Measurements from ENCODE around the gene CXCR5.
A peak's percentile ranks its signal among the peaks of the same experiment; 100 is the strongest.

CXCR5 gene

DNA sequence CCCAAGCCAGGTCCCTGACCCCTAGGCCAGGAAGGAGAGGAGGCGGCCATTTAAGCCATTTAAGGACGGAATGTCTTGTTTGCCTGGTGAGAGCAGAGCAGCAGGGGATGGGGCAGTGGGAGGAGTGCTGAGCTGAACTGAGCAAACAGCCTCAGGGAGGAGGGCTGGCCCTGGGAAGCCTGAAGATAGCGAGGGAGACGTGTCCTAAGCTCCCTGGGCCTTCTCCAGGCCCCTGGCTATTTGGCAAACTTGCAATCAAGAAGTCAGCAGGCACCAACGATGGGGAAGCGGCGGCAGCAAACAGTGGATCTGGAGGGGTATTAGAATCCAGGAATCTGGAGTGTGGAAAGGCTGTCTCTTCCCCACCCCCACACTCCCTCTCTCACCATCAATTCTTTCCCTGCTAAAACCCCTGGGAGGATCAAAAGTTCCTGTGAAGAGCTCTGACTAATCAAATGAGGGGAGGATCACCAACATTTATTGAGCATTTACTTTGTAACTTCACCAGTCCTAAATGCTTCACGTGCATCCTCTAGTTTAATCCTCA lies 33.2 kb downstream of the CXCR5 start:
- DNase-seq, result no peak
- no peak for TF ChIP-seq POLR2A (IDR thresholded peaks at IDR 0.05; ENCODE audit: low read length)
- no peak for TF ChIP-seq GATA1 (IDR thresholded peaks at IDR 0.05; ENCODE audit: low read depth, low read length)

DNA sequence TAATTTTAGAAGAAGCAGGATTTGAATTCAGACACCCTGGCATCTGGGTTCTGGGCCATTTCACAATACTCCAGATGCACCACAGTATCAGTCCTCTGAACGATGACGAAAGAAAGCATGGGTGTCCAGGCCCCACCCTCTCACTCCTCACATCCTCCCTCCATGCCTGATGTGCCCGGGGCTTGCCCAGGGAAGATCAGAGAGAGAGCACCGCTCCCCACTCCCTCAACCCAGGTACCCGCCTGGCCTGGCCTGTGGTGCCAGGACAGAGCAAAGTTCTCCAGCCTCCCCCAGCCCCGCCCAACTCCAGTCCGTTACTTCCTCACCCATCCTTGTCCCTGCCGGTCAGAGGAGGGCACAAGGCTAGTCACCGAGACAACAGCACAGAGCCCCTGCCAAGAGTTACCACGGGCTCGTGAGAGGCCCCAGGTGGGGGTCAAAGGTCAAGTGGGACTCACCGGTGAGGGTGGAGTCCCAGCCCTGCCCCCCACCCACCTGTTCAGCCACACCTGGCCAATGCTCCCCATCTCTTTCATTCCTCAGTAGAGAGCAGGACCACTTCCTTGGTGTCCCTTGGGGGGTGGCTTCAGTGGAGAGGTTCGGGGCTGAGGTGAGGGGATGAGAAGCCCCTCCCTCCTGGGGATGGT lies 33.9 kb downstream of the CXCR5 start:
- TF ChIP-seq GATA1 (IDR thresholded peaks at IDR 0.05; ENCODE audit: low read depth, low read length) (no peak), POLR2A (IDR thresholded peaks at IDR 0.05; ENCODE audit: low read length) (no peak)
- peak in 1 of 2 experiments; percentile 53 for DNase-seq

DNA sequence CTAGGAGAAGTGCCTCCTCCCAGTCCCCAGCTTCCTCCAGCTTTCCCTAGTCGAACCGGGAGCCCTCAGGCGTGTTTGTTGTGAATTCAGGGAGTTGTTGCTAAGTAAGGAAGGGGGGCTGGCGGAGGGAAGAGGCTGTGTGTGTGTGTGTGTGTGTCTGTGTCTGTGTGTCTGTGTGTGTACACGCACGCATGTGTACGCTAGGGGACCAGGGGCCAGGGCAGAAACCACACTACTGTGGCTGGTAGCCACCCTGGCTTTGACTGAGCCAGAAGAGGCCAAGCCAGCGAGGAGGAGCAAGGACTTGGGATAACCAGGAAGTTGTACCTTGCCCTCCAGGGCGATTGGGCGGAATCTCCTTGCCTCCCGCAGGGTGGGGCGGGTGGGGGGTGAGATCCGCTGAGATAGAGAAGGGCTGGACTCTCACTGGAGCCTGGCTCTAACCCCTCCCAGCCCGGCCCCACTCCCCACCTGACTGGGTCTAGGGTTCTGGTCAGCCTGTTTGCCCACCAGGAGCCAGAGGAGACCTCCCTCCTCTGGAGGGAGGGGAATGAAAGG lies 34.5 kb downstream of the CXCR5 start:
- peak; percentile 14 to 17 for DNase-seq

DNA sequence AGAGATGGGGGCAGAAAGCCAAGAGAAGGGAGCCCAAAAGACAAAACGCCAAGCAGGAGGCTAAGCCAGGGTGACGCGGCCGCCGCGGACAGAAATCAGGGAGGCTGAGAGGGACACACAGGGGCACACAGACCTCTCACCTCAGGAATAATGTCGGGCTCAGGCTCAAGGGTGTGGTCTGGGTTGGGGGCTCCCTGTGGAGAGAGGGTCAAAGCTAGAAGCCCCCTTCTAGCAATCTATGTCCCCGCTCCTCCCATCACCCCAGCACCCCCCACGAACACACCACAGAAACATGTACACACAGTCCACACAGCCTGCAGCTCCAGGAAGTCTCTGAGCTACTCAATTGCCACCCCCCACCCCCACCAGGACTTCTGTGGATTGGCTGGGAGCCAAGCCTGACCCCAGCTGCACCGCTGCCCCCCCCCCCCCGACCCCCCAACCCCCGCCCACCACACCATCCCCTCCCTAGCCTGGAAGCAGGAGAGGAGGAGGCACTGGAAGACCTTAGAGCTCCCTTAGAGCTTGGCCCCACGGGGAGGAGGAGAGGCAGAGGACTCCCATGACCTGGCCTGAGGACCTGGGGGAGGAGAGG lies 35.1 kb downstream of the CXCR5 start:
- TF ChIP-seq GATA1 (IDR thresholded peaks at IDR 0.05; ENCODE audit: low read depth, low read length) (no peak), POLR2A (IDR thresholded peaks at IDR 0.05; ENCODE audit: low read length) (no peak)
- DNase-seq, result no peak

More for the DNA sequence above, 34.5 kb downstream of the CXCR5 start:
- TF ChIP-seq GATA1 (IDR thresholded peaks at IDR 0.05; ENCODE audit: low read depth, low read length), result no peak
- no peak for TF ChIP-seq POLR2A (IDR thresholded peaks at IDR 0.05; ENCODE audit: low read length)

DNA sequence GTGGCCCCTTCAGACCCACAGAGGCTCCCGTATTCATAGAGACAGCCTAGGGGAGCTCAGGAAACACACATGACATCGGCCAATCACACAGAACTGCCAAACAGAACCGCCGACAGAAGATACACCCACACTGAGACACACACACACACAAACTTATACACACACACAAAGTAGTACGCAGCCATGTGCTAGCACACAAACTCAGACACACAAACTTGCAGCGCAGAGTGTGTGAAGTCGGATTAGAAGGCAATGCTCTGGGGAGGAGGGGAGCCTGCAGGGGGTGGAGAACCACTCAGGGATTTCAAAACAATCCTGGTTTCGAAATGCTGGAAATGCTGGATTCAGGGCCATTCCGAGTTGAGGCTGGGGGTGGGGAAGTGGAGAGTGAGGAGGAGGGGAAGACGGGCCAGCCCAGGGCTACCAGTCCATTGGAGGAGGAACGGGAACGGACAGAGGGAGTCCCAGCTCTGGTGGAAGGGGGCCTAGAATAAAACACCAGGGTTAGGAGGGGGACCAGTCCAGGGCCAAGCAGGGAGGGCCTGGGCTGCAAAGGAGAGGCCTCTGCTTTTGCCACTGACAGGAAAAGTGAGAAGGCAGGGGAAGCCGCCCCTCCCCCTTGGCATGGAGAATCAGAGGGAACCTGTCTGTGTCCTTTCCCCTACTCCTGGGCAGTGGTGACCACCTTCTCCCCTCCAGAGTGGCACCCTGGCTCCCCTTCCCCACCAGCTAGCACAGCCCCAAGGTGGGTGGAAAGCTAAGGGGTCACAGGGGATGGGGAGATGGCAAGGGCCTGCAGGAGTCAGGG lies 37.6 kb downstream of the CXCR5 start:
- no peak for DNase-seq
- TF ChIP-seq GATA1 (IDR thresholded peaks at IDR 0.05; ENCODE audit: low read depth, low read length), result no peak
- no peak for TF ChIP-seq POLR2A (IDR thresholded peaks at IDR 0.05; ENCODE audit: low read length)

DNA sequence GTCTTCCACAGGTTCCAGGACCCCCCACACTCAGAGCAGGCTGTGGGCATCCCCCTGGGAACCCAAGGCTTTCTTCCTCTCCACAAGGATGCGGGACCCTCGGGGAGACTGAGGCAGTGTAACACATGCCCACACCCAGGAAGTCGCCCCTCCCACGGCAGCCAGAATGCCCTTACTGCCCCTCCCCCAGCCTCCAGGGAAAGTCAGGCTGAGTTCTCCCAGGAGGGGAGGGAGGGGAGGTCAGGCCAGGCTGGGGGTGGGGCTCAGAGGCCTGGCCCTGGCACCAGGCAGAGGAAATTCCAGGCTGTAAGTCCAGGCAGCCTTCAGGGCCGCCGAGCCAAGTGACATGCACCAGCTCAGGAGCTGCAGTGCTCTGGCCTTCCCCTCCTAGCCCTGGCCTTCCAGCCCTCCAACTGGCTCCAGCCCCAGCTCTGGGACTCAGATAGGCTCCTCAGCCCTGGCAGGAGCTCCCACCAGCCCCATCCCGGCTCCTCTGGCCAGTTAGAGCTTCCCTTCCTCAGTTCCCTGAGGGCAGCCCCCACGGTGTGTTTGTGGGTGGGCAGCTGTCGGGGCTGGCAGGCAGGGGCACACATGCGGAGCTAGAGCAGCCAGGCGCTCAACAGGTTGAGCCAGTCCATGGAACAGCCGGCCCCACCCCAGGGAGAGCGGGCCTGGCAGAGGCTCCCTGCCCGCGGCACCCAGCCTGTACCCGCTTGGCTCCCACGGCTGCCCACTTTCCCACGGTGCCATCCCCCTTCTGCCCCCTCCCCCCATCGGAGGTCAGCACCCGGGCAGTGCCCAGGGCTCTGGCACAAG lies 38.4 kb downstream of the CXCR5 start:
- TF ChIP-seq GATA1 (IDR thresholded peaks at IDR 0.05; ENCODE audit: low read depth, low read length) (no peak), POLR2A (IDR thresholded peaks at IDR 0.05; ENCODE audit: low read length) (no peak)
- DNase-seq, result no peak

DNA sequence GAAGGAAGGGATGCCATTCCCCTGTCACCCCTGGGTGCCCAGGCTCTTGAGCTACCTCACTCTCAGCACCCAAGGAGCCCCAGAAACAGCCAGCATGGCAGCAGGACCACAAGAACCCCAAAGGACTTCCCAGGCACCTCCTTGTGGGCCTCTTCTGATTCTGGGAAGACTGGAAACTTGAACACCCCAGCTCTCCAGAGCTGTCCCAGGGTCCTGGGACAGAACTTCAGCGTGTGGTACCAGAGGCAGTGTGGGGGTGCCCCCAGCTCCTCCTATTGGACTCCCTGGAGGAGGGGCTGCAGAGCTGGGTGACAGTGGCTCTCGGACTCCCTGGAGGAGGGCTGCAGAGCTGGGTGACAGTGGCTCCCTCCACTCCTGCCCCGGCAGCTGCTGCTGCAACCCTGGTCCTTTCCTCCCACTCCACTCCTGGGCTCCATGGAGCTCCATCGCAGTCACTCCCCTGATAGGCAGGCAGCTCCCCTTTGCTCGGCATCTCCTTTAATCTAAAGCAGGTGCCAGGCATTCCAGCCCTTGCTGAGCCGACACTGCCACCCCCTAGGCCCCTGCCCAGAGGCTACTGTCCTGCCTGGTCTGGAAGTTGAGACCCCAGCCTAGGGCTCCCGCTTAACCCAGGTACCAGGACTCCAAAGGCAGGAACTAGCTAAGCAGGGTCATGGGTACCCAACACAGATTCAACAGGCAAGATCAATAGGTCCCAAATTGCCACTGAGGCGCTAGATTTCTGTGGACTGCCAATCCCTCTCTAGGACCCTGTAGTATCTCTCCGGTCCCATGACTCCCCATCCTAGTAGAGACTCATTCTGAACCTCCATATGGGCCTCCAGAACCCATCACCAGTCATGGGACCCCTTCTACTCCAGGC lies 39.3 kb downstream of the CXCR5 start:
- TF ChIP-seq GATA1 (IDR thresholded peaks at IDR 0.05; ENCODE audit: low read depth, low read length) (no peak), POLR2A (IDR thresholded peaks at IDR 0.05; ENCODE audit: low read length) (no peak)
- DNase-seq, result no peak

DNA sequence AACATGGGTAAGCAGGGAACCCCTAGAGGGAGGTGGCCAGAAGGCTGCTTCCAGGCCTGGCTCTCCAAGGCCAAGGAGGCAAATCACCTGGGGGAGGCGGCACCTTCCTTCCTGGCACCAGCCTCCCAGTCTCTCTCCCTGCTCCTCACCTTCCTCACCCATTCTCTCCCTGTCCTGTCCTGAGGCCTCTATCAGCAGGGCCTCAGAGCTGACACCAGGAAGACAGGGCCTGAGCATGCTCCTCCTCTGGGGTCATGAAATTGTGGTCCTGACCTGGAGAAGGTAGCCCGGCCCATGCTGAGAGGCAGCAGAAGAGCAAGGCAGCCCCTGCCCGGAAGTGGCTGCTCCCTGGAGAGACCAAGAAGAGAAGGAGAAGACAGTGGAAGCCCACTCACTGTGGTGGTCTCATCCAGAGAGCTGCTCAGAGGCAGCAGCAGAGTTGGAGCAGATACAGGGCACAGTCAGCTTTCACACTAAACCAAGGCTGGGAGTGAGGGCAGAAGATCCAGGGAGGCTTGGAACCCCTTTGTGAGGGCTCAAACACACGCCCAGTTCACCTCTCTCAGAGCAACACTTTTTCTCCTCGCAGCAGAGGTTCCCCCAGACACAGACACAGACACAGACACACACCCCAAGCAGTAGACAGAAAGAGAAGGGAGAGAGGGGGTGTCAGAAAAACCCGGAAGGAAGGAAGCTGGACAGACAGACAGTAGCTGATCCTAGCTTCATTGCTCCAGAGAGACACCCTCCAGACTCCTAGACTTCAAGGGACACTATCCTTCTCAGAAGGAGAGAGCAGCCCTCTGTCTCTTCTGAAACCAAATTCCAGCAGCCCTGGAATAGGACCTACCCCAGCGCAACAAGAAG lies 40.3 kb downstream of the CXCR5 start:
- DNase-seq, result no peak
- TF ChIP-seq POLR2A (IDR thresholded peaks at IDR 0.05; ENCODE audit: low read length) (no peak), GATA1 (IDR thresholded peaks at IDR 0.05; ENCODE audit: low read depth, low read length) (no peak)

DNA sequence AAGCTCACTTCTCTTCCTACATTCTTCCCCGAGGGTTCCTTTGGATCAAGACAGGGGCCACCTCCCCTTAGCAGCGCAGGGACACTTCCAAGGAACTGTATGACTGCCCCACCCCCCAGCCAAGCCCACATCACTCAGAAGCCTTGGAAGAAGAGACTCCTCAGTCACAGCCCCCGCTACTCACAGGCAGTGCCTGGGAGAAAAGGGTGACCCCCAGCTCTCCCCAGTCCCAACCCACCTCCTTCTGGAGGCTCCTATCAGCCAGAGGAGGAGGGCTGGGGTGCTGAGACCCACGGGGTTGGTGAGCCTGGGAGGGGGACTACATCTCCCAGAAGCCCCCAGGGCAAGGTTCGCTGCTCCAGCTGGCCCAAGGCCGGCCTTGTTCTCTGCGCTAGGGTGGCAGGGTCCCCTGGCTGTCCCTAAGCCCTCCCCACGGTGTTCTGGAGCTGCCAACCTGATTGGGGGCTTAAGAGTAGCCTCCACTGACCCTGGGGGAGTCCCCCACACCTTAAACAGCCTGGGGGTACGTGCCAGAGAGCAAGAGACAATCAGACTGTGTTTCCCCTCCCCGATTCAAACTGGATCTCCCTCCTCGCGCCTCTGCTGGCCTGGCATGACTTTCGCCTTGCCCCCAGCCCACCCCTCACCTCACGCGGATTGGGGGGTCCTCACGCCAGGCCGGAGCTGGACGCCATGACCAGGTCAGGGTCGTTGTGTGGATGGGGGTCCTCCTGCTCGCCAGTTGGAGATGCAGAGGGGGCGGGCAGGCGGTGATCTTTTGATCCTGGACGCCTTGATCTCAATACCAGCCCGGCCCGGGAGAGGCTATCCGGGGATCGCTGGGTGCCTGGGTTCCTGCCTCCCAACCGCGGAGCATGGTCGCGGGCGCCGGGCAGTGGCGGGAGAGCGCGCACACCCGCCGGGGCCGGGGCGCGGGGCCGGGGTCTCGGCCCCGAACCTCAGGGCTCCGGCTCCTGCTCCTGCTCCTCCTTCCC lies 41.2 kb downstream of the CXCR5 start:
- DNase-seq, result peak; percentile 27 to 41
- TF ChIP-seq POLR2A (IDR thresholded peaks at IDR 0.05; ENCODE audit: low read length), result no peak
- TF ChIP-seq GATA1 (IDR thresholded peaks at IDR 0.05; ENCODE audit: low read depth, low read length), result no peak

DNA sequence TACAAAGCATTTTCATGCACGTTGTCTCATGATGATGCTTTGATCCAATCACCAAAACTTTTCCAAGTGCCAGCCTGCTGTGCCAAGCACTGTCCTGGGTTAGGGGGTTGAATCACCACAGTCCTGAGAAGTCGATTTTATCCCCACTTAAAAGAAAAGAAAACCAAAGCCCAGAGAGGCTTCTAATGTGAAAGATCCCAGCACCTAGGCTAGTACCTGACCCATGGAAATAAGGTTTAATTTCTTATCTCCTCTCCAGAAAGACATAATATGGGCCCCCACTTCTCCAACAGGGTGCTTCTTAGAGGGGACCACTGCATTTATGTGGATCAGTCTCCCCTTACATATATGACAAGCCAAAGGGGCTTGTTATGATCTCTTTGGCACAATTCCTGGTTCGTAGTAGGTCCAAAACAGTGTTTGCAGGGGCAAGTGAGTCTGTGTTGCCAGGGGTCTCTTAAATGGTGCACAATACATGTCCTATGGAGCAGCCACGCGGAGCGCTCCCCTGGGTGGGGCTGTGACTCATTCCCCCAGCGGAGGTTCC lies 43.9 kb downstream of the CXCR5 start:
- DNase-seq, result no peak
- TF ChIP-seq POLR2A (IDR thresholded peaks at IDR 0.05; ENCODE audit: low read length), result no peak
- TF ChIP-seq GATA1 (IDR thresholded peaks at IDR 0.05; ENCODE audit: low read depth, low read length), result no peak

Data from erythroblast (primary cell).